Natural killer cell (primary cell): ENCODE results near the gene NPLOC4. TPM values are rescaled to one million over a fixed set of nuclear protein-coding genes. Genes with fewer than 3 reads are reported as not detected.

Experiments
- ATAC-seq, 3 donors: fragments of 150-1000 bp in 2 of 3; fragments of 200-7000 bp in 1 of 3; cut with Tn5 transposase; 1 replicate in 1 of 3; 2 replicates in 2 of 3; pipeline ENCODE4 v1.10.0; 2021; ENCODE audit warnings: mild to moderate bottlenecking in 2 of 3, moderate library complexity in 2 of 3
- DNase-seq, 2 donors: peaks; one replicate each; pipeline versions ENCODE4 v3.0.0 to v3.0.0-alpha.2; 2013 to 2021; ENCODE audit warnings: mixed read lengths in 1 of 2
- H3K27ac ChIP-seq: one replicate; pipeline ENCODE4 v1.5.1; 2013; ENCODE audit warnings: mild to moderate bottlenecking, low read length
- H3K27me3 ChIP-seq: one replicate; pipeline ENCODE4 v1.6.1; 2013; ENCODE audit warnings: low read length; ENCODE audit not compliant: control insufficient read depth, insufficient read depth
- H3K36me3 ChIP-seq: one replicate; pipeline ENCODE4 v1.6.1; 2013; ENCODE audit warnings: low read length; ENCODE audit not compliant: control insufficient read depth, insufficient read depth
- H3K4me1 ChIP-seq: one replicate; pipeline ENCODE4 v1.6.1; 2013; ENCODE audit warnings: low read length; ENCODE audit not compliant: control insufficient read depth, insufficient read depth
- H3K4me3 ChIP-seq: one replicate; pipeline ENCODE4 v1.5.1; 2013; ENCODE audit warnings: low read length
- H3K9me3 ChIP-seq: one replicate; pipeline ENCODE4 v1.6.1; 2013; ENCODE audit warnings: low read length; ENCODE audit not compliant: control insufficient read depth, insufficient read depth
- H3K27ac Mint-ChIP-seq, 2 donors: one replicate each; pipeline ENCODE4 v1.8.0; 2022; ENCODE audit warnings: mild to moderate bottlenecking in 2 of 2, mixed read lengths in 2 of 2, moderate library complexity in 1 of 2
- H3K27me3 Mint-ChIP-seq, 2 donors: one replicate each; pipeline ENCODE4 v1.8.0; 2022; ENCODE audit warnings: low read depth in 2 of 2, mixed read lengths in 2 of 2
- H3K36me3 Mint-ChIP-seq: one replicate; pipeline ENCODE4 v1.8.0; 2022; ENCODE audit warnings: mixed read lengths
- H3K4me1 Mint-ChIP-seq, 2 donors: one replicate each; pipeline ENCODE4 v1.8.0; 2022; ENCODE audit warnings: mixed read lengths in 2 of 2
- H3K4me3 Mint-ChIP-seq: one replicate; pipeline ENCODE4 v1.8.0; 2022; ENCODE audit warnings: mild to moderate bottlenecking, moderate library complexity, mixed read lengths
- H3K9me3 Mint-ChIP-seq, 2 donors: one replicate each; pipeline ENCODE4 v1.8.0; 2022; ENCODE audit warnings: mixed read lengths in 2 of 2
- WGBS: methylation state at CpG from one replicate; pipeline ENCODE4 v1.1.7; 2013; ENCODE audit warnings: missing lambda C conversion rate; ENCODE audit not compliant: insufficient coverage; 5-methylcytosine and 5-hydroxymethylcytosine counted together
- intact Hi-C: fragments of 100-400 bp; cut with micrococcal nuclease; formaldehyde crosslinking; loops from one replicate; pipeline ENCODE4 v1.14.2; 2022
- total RNA-seq, 4 donors: library from RNA; stranded (reverse); fragments of 120-200 nt in 1 of 4; gene quantifications; one replicate each; pipeline versions ENCODE4 v1.2.3 to v1.2.4, GENCODE V29; 2013 to 2022
- TF ChIP-seq, protein P1 (sequence below): fragments of 200-600 bp; IDR thresholded peaks from one replicate; pipeline ENCODE4 v1.8.0; 2022; ENCODE audit warnings: antibody characterized with exemption

The NPLOC4 gene
- total RNA-seq, 3 donors from 2014 or later (not counting 1 experiment from before 2014, with no cell fraction given): 96.2 to 117 (median 99.1) TPM

DNA sequence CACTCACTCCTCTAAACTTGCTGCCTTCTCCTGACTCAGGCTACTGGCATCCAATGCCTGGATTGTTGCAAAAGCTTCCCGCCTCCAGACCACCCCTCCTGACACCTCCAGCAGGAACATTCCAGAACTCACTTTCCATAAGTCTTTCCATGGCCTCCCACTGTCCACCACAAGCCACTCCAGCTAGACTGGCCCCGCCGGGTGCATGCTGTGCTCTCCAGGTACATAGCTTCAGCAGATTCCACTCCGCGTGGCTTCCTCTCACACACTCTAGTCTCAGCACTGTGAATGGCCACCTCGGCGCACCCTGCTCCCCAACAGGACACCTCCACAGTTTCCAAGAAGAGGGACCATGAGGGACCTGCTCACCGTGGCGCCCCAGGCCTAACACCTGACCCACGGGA is 58.9 kb downstream of the NPLOC4 start:
- ATAC-seq (no peak), DNase-seq (no peak)
- no peak overlapping the region for H3K4me3 Mint-ChIP-seq
- Histone ChIP-seq H3K9me3 (no peaks in the 10 kb centered on the region), H3K4me3 (no peak overlapping the region), H3K4me1 (no peaks in the 10 kb centered on the region), H3K27me3 (no peaks in the 10 kb centered on the region), H3K27ac (no peak overlapping the region), H3K36me3 (peaks cover 31% of the 10 kb centered on the region)
- no peaks in the 10 kb centered on the region for H3K9me3 Mint-ChIP-seq
- H3K4me1 Mint-ChIP-seq: peaks cover 18 to 36% of the 10 kb centered on the region in 2 donors
- no peaks in the 10 kb centered on the region for H3K27me3 Mint-ChIP-seq
- intact Hi-C loops: no loop called here
- H3K36me3 Mint-ChIP-seq: no peaks in the 10 kb centered on the region
- WGBS: 97% methylated on average over 10 of the region's 10 CpGs
- TF ChIP-seq, protein P1, sequence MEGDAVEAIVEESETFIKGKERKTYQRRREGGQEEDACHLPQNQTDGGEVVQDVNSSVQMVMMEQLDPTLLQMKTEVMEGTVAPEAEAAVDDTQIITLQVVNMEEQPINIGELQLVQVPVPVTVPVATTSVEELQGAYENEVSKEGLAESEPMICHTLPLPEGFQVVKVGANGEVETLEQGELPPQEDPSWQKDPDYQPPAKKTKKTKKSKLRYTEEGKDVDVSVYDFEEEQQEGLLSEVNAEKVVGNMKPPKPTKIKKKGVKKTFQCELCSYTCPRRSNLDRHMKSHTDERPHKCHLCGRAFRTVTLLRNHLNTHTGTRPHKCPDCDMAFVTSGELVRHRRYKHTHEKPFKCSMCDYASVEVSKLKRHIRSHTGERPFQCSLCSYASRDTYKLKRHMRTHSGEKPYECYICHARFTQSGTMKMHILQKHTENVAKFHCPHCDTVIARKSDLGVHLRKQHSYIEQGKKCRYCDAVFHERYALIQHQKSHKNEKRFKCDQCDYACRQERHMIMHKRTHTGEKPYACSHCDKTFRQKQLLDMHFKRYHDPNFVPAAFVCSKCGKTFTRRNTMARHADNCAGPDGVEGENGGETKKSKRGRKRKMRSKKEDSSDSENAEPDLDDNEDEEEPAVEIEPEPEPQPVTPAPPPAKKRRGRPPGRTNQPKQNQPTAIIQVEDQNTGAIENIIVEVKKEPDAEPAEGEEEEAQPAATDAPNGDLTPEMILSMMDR: no peak
- peak overlapping the region in 1 of 2 donors; percentile 23 for H3K27ac Mint-ChIP-seq

DNA sequence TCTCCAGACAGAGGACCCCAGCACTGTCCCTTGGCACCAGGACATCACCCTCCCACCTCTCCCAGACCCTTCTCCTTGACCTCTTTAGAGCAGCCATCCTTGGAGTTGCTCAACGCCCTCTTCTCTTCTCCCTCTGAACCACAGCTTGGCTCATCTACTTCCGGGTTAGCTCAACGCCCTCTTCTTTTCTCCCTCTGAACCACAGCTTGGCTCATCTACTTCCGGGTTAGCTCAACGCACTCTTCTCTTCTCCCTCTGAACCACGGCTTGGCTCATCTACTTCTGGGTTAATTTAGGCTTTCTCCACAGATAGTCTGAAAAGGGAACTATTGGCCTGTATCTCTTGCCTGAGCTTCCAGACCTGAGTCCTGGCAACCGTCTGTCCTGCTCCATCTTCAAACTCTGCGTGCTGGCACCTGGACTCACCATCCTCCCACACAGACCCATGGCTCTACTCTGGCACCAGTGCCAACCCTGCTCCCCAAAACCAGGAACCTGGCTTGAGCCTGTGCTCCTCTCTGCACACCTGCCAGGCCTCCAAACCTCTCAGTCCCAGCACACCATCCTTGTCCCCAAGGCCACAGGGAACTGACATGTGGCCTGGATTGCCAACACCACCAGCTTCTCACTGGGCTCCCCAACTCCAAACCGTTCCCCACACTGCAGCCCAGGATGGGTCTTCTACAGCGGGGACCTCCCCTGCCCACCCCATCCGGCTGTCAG is 59.5 kb downstream of the NPLOC4 start:
- Mint-ChIP-seq H3K9me3 (no peaks in the 10 kb centered on the region), H3K4me1 (peaks cover 18 to 36% of the 10 kb centered on the region in 2 donors), H3K36me3 (no peaks in the 10 kb centered on the region), H3K4me3 (no peak overlapping the region), H3K27ac (peak overlapping the region in 1 of 2 donors; percentile 23), H3K27me3 (no peaks in the 10 kb centered on the region)
- Histone ChIP-seq H3K27me3 (no peaks in the 10 kb centered on the region), H3K9me3 (no peaks in the 10 kb centered on the region), H3K27ac (no peak overlapping the region), H3K4me1 (no peaks in the 10 kb centered on the region), H3K36me3 (peaks cover 32% of the 10 kb centered on the region), H3K4me3 (no peak overlapping the region)
- DNase-seq (no peak), ATAC-seq (no peak)
- WGBS: 88% methylated on average over 11 of the region's 11 CpGs
- intact Hi-C loops: no loop called here
- TF ChIP-seq, protein P1: no peak

DNA sequence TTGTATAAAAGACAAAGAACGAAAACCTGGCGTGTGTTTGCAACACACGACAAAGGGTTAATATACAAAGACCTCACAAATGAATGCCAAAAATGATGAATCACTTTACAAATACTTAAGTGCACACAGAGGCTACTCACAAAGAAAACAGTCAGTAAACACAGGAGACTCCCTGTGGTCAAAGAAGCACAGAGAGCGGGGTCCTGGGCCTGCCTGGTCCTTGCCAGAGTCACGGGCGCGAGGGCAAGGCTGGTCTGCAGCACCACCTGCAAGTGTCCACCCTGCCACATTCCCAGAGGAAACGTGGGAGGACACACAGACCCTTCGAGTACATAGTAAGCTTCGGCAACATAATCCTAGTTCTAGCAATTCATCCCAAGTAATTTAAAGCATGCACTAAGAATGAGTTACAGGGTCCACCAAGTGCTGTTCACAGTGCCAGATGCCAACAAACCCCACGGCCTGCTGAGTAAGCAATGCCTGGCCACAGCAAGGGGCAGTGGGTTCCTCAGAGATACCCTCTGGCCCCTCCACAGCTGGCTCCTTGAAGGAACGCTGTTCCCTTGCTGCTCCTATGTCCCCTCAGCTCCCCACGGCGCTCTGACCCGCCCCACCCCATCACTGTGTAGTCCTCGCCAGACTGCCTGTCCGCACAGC is 60.2 kb downstream of the NPLOC4 start:
- H3K27me3 ChIP-seq: no peaks in the 10 kb centered on the region
- H3K27ac ChIP-seq: no peak overlapping the region
- no peaks in the 10 kb centered on the region for H3K4me1 ChIP-seq
- no peaks in the 10 kb centered on the region for H3K27me3 Mint-ChIP-seq
- ATAC-seq: no peak
- intact Hi-C loops: no loop called here
- 96% methylated on average over 17 of the region's 17 CpGs for WGBS
- no peak overlapping the region for H3K27ac Mint-ChIP-seq
- no peaks in the 10 kb centered on the region for H3K9me3 Mint-ChIP-seq
- H3K4me3 Mint-ChIP-seq: no peak overlapping the region
- no peaks in the 10 kb centered on the region for H3K36me3 Mint-ChIP-seq
- TF ChIP-seq, protein P1: no peak
- H3K9me3 ChIP-seq: no peaks in the 10 kb centered on the region
- H3K4me1 Mint-ChIP-seq: peaks cover 18 to 36% of the 10 kb centered on the region in 2 donors
- H3K36me3 ChIP-seq: peaks cover 27% of the 10 kb centered on the region
- no peak overlapping the region for H3K4me3 ChIP-seq
- DNase-seq: no peak
